CD4-positive, alpha-beta T cell treated with Interleukin-17A for 1 hour (primary cell): ENCODE data around the gene ORMDL2.
"Not testable (repeated sequence)": the region's sequence is repeated elsewhere in the genome, so short reads cannot be mapped to it uniquely, and the experiment has no call there.

Source experiments
- DNase-seq: peaks from one replicate; pipeline ENCODE4 v3.0.0-alpha.2; 2020

Gene ORMDL2

GRCh38 chr12:55861871-55862270 lies 44.0 kb downstream of the ORMDL2 start:
- no peak for DNase-seq

GRCh38 chr12:55862286-55862685 lies 44.4 kb downstream of the ORMDL2 start:
- DNase-seq = no peak

- DNase-seq = not testable (repeated sequence)
Measured at GRCh38 chr12:55862931-55863330, 45.1 kb downstream of the ORMDL2 start.

- DNase-seq = no peak
Measured at GRCh38 chr12:55865327-55865726, 47.5 kb downstream of the ORMDL2 start.

DNA sequence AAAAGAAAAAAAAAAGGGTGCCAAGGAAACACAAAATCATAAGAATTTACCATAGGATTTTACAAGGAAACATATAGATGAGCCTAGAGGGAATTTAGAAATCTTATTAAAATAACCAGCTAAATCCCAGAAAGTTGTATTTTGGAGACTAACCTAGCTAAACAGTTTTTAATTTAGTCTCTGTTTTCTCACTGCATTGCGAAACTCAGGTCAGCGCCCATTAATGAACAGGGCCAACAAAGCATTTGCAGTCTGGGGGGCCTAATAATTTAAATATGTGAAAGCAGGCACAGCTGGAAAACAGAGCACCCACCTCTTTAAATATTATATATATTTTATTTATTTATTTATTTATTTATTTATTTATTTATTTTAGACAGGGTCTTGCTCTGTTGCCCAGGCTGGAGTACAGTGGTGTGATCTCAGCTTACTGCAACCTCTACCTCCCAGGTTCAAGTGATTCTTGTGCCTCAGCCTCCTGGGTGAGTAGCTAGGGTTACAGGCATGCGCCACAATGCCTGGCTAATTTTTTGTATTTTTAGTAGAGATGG lies 48.7 kb downstream of the ORMDL2 start:
- not testable (repeated sequence) for DNase-seq
